Measurements from ENCODE around the gene FHOD1. TPM values are rescaled to one million over a fixed set of nuclear protein-coding genes. Genes with fewer than 3 reads are reported as not detected.

FHOD1 gene
- total RNA-seq, 1 experiment from 2014 or later: 37.2 TPM

DNA sequence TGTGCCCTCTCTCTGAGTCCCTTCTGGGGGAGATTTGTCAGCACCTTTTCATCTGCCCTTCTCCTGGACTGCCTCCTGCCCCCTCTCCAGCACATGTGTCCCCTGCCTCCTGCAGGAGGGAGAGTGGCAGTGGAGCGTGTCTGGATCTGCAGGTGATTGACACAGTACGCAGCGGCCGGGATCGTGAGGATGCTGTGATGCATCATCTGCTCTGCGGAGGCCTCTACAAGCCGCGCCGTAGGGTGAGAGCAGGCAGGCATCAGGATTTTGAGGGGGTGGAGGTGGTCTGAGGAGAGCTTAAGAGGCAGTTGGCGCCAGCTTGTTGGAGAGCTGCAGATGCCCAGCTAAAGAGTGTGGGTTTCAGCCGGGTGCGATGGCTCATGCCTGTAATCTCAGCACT, 12.4 kb upstream of the FHOD1 start:
- H3K36me3 Mint-ChIP-seq (ENCODE audit: insufficient read depth, unreplicated experiment): peaks cover 4% of the 10 kb centered on the region
- no peak overlapping the region for H3K27ac Mint-ChIP-seq (ENCODE audit: unreplicated experiment)
- intact Hi-C loops (cut with micrococcal nuclease; ENCODE audit: unreplicated experiment): loop anchor here (2.0 to 5.0 kb wide), 3 partner anchors 79 to 158 kb away; partner anchors contain the start of gene ZDHHC1
- H3K27me3 Mint-ChIP-seq (ENCODE audit: unreplicated experiment): peaks cover 42% of the 10 kb centered on the region
- CTCF ChIA-PET: interaction anchor here (0.9 to 1.8 kb wide), 9 partner anchors 11 to 255 kb away, joined by 3 to 68 read pairs (median 7); partner anchors contain the start of gene SLC9A5
- BruUV-seq (replicated peaks): no TSS peak
- DNase-seq: no peak
- H3K4me3 Mint-ChIP-seq (ENCODE audit: low read depth, unreplicated experiment): no peak overlapping the region
- TF ChIP-seq, protein P1, sequence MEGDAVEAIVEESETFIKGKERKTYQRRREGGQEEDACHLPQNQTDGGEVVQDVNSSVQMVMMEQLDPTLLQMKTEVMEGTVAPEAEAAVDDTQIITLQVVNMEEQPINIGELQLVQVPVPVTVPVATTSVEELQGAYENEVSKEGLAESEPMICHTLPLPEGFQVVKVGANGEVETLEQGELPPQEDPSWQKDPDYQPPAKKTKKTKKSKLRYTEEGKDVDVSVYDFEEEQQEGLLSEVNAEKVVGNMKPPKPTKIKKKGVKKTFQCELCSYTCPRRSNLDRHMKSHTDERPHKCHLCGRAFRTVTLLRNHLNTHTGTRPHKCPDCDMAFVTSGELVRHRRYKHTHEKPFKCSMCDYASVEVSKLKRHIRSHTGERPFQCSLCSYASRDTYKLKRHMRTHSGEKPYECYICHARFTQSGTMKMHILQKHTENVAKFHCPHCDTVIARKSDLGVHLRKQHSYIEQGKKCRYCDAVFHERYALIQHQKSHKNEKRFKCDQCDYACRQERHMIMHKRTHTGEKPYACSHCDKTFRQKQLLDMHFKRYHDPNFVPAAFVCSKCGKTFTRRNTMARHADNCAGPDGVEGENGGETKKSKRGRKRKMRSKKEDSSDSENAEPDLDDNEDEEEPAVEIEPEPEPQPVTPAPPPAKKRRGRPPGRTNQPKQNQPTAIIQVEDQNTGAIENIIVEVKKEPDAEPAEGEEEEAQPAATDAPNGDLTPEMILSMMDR (IDR thresholded peaks at IDR 0.05; ENCODE audit: unreplicated experiment): no peak
- peaks cover 8% of the 10 kb centered on the region for H3K4me1 Mint-ChIP-seq (ENCODE audit: low read depth, unreplicated experiment)
- no peaks in the 10 kb centered on the region for H3K9me3 Mint-ChIP-seq (ENCODE audit: low read depth, unreplicated experiment)

GRCh38 chr16:67258161-67258835, 11.0 kb upstream of the FHOD1 start:
- TF ChIP-seq, protein P1 (IDR thresholded peaks at IDR 0.05; ENCODE audit: unreplicated experiment): no peak
- CTCF ChIA-PET: interaction anchor here (0.6 kb wide), 1 partner anchor 12 kb away, joined by 3 read pairs; no protein-coding TSS in a partner anchor
- H3K27me3 Mint-ChIP-seq (ENCODE audit: unreplicated experiment): peaks cover 36% of the 10 kb centered on the region
- peaks cover 8% of the 10 kb centered on the region for H3K4me1 Mint-ChIP-seq (ENCODE audit: low read depth, unreplicated experiment)
- BruUV-seq (replicated peaks): no TSS peak
- H3K9me3 Mint-ChIP-seq (ENCODE audit: low read depth, unreplicated experiment): no peaks in the 10 kb centered on the region
- no peak overlapping the region for H3K4me3 Mint-ChIP-seq (ENCODE audit: low read depth, unreplicated experiment)
- intact Hi-C loops (cut with micrococcal nuclease; ENCODE audit: unreplicated experiment): no loop called here
- H3K27ac Mint-ChIP-seq (ENCODE audit: unreplicated experiment): no peak overlapping the region
- no peak for DNase-seq
- H3K36me3 Mint-ChIP-seq (ENCODE audit: insufficient read depth, unreplicated experiment): peaks cover 4% of the 10 kb centered on the region

GRCh38 chr16:67257486-67258160, 10.3 kb upstream of the FHOD1 start:
- intact Hi-C loops (cut with micrococcal nuclease; ENCODE audit: unreplicated experiment): no loop called here
- CTCF ChIA-PET: no interaction called here

DNA sequence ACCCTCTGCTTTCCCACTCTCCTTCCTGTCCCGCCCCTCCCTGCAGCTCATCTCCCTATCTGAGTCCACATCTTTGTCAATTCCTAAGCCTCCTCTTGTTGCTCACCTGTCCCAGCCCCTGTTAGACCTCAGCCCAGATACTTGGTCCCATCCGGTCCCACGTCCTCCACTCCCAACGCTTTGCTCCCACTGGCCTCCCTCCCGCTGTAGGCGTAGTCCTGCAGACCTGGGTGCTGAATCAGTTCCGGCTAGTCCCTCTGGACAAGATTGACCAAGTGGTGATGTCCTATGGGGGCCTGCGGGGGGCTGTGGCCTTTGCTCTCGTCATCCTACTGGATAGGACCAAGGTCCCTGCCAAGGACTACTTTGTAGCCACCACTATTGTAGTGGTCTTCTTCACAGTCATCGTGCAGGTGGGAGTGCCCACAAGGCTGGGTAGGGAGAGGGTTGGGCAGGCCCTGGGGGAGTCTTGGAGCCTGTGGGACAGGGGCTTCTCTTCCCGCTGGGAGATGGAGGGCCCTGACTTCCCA, 9.5 kb upstream of the FHOD1 start:
- intact Hi-C loops (cut with micrococcal nuclease; ENCODE audit: unreplicated experiment): no loop called here
- peaks cover 8% of the 10 kb centered on the region for H3K4me1 Mint-ChIP-seq (ENCODE audit: low read depth, unreplicated experiment)
- peaks cover 23% of the 10 kb centered on the region for H3K27me3 Mint-ChIP-seq (ENCODE audit: unreplicated experiment)
- CTCF ChIA-PET: no interaction called here
- TF ChIP-seq, protein P1 (IDR thresholded peaks at IDR 0.05; ENCODE audit: unreplicated experiment): no peak
- H3K27ac Mint-ChIP-seq (ENCODE audit: unreplicated experiment): no peak overlapping the region
- no peak for DNase-seq
- H3K36me3 Mint-ChIP-seq (ENCODE audit: insufficient read depth, unreplicated experiment): peaks cover 10% of the 10 kb centered on the region
- no TSS peak for BruUV-seq (replicated peaks)
- no peak overlapping the region for H3K4me3 Mint-ChIP-seq (ENCODE audit: low read depth, unreplicated experiment)
- no peaks in the 10 kb centered on the region for H3K9me3 Mint-ChIP-seq (ENCODE audit: low read depth, unreplicated experiment)

More at GRCh38 chr16:67257486-67258160, 10.3 kb upstream of the FHOD1 start:
- H3K27me3 Mint-ChIP-seq (ENCODE audit: unreplicated experiment): peaks cover 29% of the 10 kb centered on the region
- TF ChIP-seq, protein P1 (IDR thresholded peaks at IDR 0.05; ENCODE audit: unreplicated experiment): no peak
- no TSS peak for BruUV-seq (replicated peaks)
- peaks cover 8% of the 10 kb centered on the region for H3K4me1 Mint-ChIP-seq (ENCODE audit: low read depth, unreplicated experiment)
- no peak for DNase-seq
- no peaks in the 10 kb centered on the region for H3K9me3 Mint-ChIP-seq (ENCODE audit: low read depth, unreplicated experiment)
- H3K27ac Mint-ChIP-seq (ENCODE audit: unreplicated experiment): no peak overlapping the region
- H3K4me3 Mint-ChIP-seq (ENCODE audit: low read depth, unreplicated experiment): no peak overlapping the region
- H3K36me3 Mint-ChIP-seq (ENCODE audit: insufficient read depth, unreplicated experiment): peaks cover 7% of the 10 kb centered on the region
